ENCODE data around the gene FAM83E.

DNA sequence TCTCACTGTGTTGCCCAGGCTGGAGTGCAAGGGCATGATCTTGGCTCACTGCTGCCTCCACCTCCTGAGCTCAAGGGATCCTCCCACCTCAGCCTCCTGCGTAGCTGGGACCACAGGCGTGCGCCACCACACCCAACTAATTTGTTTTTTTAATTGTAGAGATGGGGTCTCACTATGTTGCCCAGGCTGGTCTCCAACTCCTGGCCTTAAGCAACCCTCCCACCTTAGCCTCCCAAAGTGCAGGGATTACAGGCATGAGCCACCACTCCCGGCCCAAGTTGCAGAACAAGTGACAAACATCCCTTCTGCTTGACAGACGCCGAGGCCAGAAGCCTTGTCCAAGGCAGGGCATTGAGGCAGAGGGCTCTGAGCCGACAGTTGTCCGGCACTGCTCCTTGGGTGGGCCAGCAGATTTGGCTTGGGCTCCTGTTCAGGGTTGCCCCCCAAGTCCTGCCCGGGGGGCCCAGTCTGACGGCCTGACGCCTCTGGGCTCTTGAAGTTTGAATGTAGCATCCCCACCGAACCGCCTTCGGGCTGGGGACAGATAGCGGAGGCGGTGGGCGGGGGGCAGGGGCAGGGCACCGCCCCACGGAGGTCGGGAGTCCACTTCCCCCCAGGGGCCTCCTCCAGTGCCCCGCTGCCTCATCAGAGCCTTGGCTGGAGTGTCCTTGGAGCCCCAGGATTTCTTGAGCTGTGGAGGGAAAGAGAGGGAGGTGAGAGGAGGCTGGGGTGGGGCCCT, 14.0 kb downstream of the FAM83E start:
- TF ChIP-seq, protein P1, sequence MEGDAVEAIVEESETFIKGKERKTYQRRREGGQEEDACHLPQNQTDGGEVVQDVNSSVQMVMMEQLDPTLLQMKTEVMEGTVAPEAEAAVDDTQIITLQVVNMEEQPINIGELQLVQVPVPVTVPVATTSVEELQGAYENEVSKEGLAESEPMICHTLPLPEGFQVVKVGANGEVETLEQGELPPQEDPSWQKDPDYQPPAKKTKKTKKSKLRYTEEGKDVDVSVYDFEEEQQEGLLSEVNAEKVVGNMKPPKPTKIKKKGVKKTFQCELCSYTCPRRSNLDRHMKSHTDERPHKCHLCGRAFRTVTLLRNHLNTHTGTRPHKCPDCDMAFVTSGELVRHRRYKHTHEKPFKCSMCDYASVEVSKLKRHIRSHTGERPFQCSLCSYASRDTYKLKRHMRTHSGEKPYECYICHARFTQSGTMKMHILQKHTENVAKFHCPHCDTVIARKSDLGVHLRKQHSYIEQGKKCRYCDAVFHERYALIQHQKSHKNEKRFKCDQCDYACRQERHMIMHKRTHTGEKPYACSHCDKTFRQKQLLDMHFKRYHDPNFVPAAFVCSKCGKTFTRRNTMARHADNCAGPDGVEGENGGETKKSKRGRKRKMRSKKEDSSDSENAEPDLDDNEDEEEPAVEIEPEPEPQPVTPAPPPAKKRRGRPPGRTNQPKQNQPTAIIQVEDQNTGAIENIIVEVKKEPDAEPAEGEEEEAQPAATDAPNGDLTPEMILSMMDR (IDR thresholded peaks at IDR 0.05 in 4 of 5, conservative IDR thresholded peaks at IDR 0.05 in 1 of 5) = no peak
- TF ChIP-seq POLR2A (IDR thresholded peaks at IDR 0.05) = no peak
